A549 (cell line): ENCODE measurements around the gene PDXP. TPM values are rescaled to one million over a fixed set of nuclear protein-coding genes. Genes with fewer than 3 reads are reported as not detected.

ENCODE experiments used
- ATAC-seq, 2 experiments: fragments of 200-7000 bp in 1 of 2; fragments of >200 bp in 1 of 2; cut with Nextera tagmentation in 1 of 2; cut with Tn5 transposase in 1 of 2; 3 replicates each; pipeline versions ENCODE4 v1.8.0 to v1.9.1; 2018 to 2020; ENCODE audit warnings: mild to moderate bottlenecking in 1 of 2, moderate library complexity in 1 of 2
- CTCF ChIA-PET: fragments of 300-600 bp; sonication (Branson Sonifier 250); formaldehyde crosslinking; extraction: SDS; loops from one replicate; lab custom pipeline; 2021; ENCODE audit warnings: antibody characterized with exemption, inconsistent platforms; lab: Yijun Ruan, JAX
- POLR2A ChIA-PET: fragments of 350-600 bp; formaldehyde crosslinking; extraction: SDS; loops from one replicate; lab custom pipeline; 2021; ENCODE audit warnings: antibody characterized with exemption, inconsistent platforms; lab: Yijun Ruan, JAX
- DNase-seq, 2 experiments: peaks; one replicate each; pipeline versions ENCODE4 v3.0.0 to v3.0.0-alpha.2; 2011 to 2016; ENCODE audit warnings: low read depth in 1 of 2, low spot score in 1 of 2
- FAIRE-seq: peaks from 2 replicates; lab custom pipeline; 2011; peaks lifted over from hg19 to GRCh38; lab: Jason Lieb, UNC
- H3K27ac ChIP-seq, 2 experiments: fragments of >200 bp; sonication (Bioruptor Twin); formaldehyde crosslinking; 3 replicates each; pipeline ENCODE4 v1.5.1; 2016 to 2017
- H3K4me1 ChIP-seq: fragments of >200 bp; sonication (Bioruptor Twin); formaldehyde crosslinking; 3 replicates; pipeline ENCODE4 v1.6.1; 2016
- H3K4me2 ChIP-seq: fragments of >200 bp; sonication (Bioruptor Twin); formaldehyde crosslinking; 3 replicates; pipeline ENCODE4 v1.6.1; 2016
- H3K4me3 ChIP-seq: fragments of >200 bp; sonication (Bioruptor Twin); formaldehyde crosslinking; 3 replicates; pipeline ENCODE4 v1.5.1; 2016
- H3K9me3 ChIP-seq: fragments of >200 bp; sonication (Bioruptor Twin); formaldehyde crosslinking; 3 replicates; pipeline ENCODE4 v1.6.1; 2016
- CEBPB ChIP-seq, 2 experiments: fragments of >200 bp in 1 of 2; sonication (Bioruptor Twin) in 1 of 2; formaldehyde crosslinking in 1 of 2; IDR thresholded peaks; 2 replicates each; pipeline ENCODE4 v1.6.1; 2012 to 2016
- E2F6 ChIP-seq: IDR thresholded peaks from 2 replicates; pipeline ENCODE4 v1.6.1; 2012; ENCODE audit warnings: low read depth, borderline replicate concordance
- ELK1 ChIP-seq: fragments of 150-350 bp; IDR thresholded peaks from 2 replicates; pipeline ENCODE4 v1.6.1; 2014; ENCODE audit warnings: low read depth, mild to moderate bottlenecking, low read length
- ESRRA ChIP-seq: fragments of 150-350 bp; IDR thresholded peaks from 2 replicates; pipeline ENCODE4 v1.6.1; 2014; ENCODE audit warnings: mild to moderate bottlenecking, low read length, borderline replicate concordance
- FOSB ChIP-seq: fragments of 250-450 bp; sonication (Bioruptor Pico); IDR thresholded peaks from 2 replicates; pipeline ENCODE4 v1.5.0; 2020; ENCODE audit warnings: mild to moderate bottlenecking, moderate library complexity
- FOXS1 ChIP-seq: fragments of 250-450 bp; sonication (Bioruptor Pico); IDR thresholded peaks from 2 replicates; pipeline ENCODE4 v1.5.0; 2020; ENCODE audit warnings: mild to moderate bottlenecking, moderate library complexity
- HDAC2 ChIP-seq: fragments of 200-600 bp; sonication (generic); IDR thresholded peaks from 2 replicates; pipeline ENCODE4 v1.6.1; 2016
- HMGXB4 ChIP-seq: fragments of 250-450 bp; sonication (Bioruptor Pico); IDR thresholded peaks from 2 replicates; pipeline ENCODE4 v1.5.0; 2021; ENCODE audit warnings: mild to moderate bottlenecking, moderate library complexity, borderline replicate concordance
- HOXB5 ChIP-seq: fragments of 250-450 bp; sonication (Bioruptor Pico); IDR thresholded peaks from 2 replicates; pipeline ENCODE4 v1.5.0; 2020; ENCODE audit warnings: mild to moderate bottlenecking, moderate library complexity
- JUNB ChIP-seq: fragments of >200 bp; sonication (Bioruptor Twin); formaldehyde crosslinking; IDR thresholded peaks from 2 replicates; pipeline ENCODE4 v1.6.1; 2016
- KDM1A ChIP-seq: fragments of 200-600 bp; sonication (generic); IDR thresholded peaks from 2 replicates; pipeline ENCODE4 v1.6.1; 2016; ENCODE audit warnings: low read depth, mild to moderate bottlenecking
- MAZ ChIP-seq: fragments of 150-350 bp; IDR thresholded peaks from 2 replicates; pipeline ENCODE4 v1.6.1; 2014; ENCODE audit warnings: antibody characterized with exemption, low read depth, low read length, borderline replicate concordance
- MYC ChIP-seq: IDR thresholded peaks from 2 replicates; pipeline ENCODE4 v1.6.1; 2012; ENCODE audit warnings: mild to moderate bottlenecking, inconsistent platforms, low read length, improper control_type of control experiment, borderline replicate concordance
- POLR2A ChIP-seq: IDR thresholded peaks from 2 replicates; pipeline ENCODE4 v1.6.1; 2012; ENCODE audit warnings: mild to moderate bottlenecking, low read length
- RCOR1 ChIP-seq: fragments of 150-350 bp; IDR thresholded peaks from 2 replicates; pipeline ENCODE4 v1.6.1; 2014; ENCODE audit warnings: antibody characterized with exemption, low read length, low read depth
- REST ChIP-seq: fragments of 200-600 bp; sonication (generic); IDR thresholded peaks from 2 replicates; pipeline ENCODE4 v1.6.1; 2016; ENCODE audit warnings: antibody characterized with exemption, mild to moderate bottlenecking, moderate library complexity
- RFX5 ChIP-seq: fragments of 450-650 bp; IDR thresholded peaks from 2 replicates; pipeline ENCODE4 v1.7.1; 2014; ENCODE audit warnings: antibody characterized with exemption, mild to moderate bottlenecking, moderate library complexity
- SREBF2 ChIP-seq: fragments of 450-650 bp; IDR thresholded peaks from 2 replicates; pipeline ENCODE4 v1.6.1; 2014; ENCODE audit warnings: mild to moderate bottlenecking, moderate library complexity
- ZC3H11A ChIP-seq: fragments of 450-650 bp; IDR thresholded peaks from 2 replicates; pipeline ENCODE4 v1.6.1; 2014; ENCODE audit warnings: antibody characterized with exemption, mild to moderate bottlenecking
- ZSCAN20 ChIP-seq: fragments of 250-450 bp; sonication (Bioruptor Pico); IDR thresholded peaks from 2 replicates; pipeline ENCODE4 v1.8.0; 2022; ENCODE audit warnings: mild to moderate bottlenecking, moderate library complexity
- WGBS: methylation state at CpG from one replicate; pipeline ENCODE4 v1.1.6; 2017; ENCODE audit errors: missing lambda C conversion rate; 5-methylcytosine and 5-hydroxymethylcytosine counted together
- polyA plus RNA-seq, 4 experiments: library from polyadenylated mRNA; depleted of rRNA in 3 of 4; stranded (reverse); fragments of >200 nt; fragmentation: RNase III in 1 of 4; extraction: RNeasy Plus Mini Kit Qiagen cat#74134 plus additional on column Dnase treatment in 1 of 4; gene quantifications; 2 replicates in 3 of 4; 3 replicates in 1 of 4; pipeline ENCODE4 v1.2.3, GENCODE V29; 2011 to 2017

Gene PDXP
- polyA plus RNA-seq, 2 of the 4 experiments (the other 2 are of a cell fraction): 11.5 to 13.1 TPM

GRCh38 chr22:37638391-37639069, 20.0 kb upstream of the PDXP start:
- FAIRE-seq (no peak), ATAC-seq (peak in 1 of 2 experiments; percentile 7; a peak in 2 of 6 replicates), DNase-seq (no peak)
- no peak overlapping the region for H3K4me3 ChIP-seq
- peak overlapping the region in 1 of 2 experiments; percentile 93; a peak in 1 of 6 replicates for H3K27ac ChIP-seq
- TF ChIP-seq E2F6 (no peak), ZSCAN20 (no peak), KDM1A (no peak), MYC (no peak), HOXB5 (CRISPR knock-in tag) (no peak), CEBPB (IDR thresholded peaks at IDR 0.05) (no peak), HDAC2 (no peak), POLR2A (no peak), FOSB (no peak), HMGXB4 (CRISPR knock-in tag) (no peak), ELK1 (no peak), FOXS1 (CRISPR knock-in tag) (no peak), REST (no peak), ZC3H11A (no peak), MAZ (no peak), JUNB (no peak), RCOR1 (no peak), ESRRA (no peak), RFX5 (no peak), SREBF2 (no peak)
- POLR2A ChIA-PET: no interaction called here
- peaks cover 10% of the 10 kb centered on the region; the same call in 2 of the 3 replicates for H3K4me1 ChIP-seq
- H3K4me2 ChIP-seq: peak overlapping the region; percentile 82; the same call in 2 of the 3 replicates
- CTCF ChIA-PET: interaction anchor here (0.6 to 7.1 kb wide), 6 partner anchors 8 to 355 kb away, joined by 3 to 129 read pairs (median 4); partner anchors contain the start of genes GGA1 and PDXP
- 81% methylated on average over 10 of the region's 11 CpGs for WGBS
- no peaks in the 10 kb centered on the region for H3K9me3 ChIP-seq
